Neural progenitor cell (in vitro differentiated cells): ENCODE measurements around the gene NRG2. TPM values are rescaled to one million over a fixed set of nuclear protein-coding genes. Genes with fewer than 3 reads are reported as not detected.

Source experiments
- DNase-seq: peaks from one replicate; pipeline ENCODE4 v3.0.0-alpha.2; 2016; ENCODE audit warnings: low spot score
- H2AFZ ChIP-seq: fragments of 200-600 bp; sonication (generic); replicated peaks from 2 replicates; pipeline ENCODE4 v1.6.1; 2016; ENCODE audit warnings: antibody characterized with exemption
- H3F3A ChIP-seq: fragments of 200-600 bp; sonication (generic); 2 replicates; pipeline ENCODE4 v1.6.1; 2016; ENCODE audit warnings: antibody characterized with exemption, low read depth
- H3K27ac ChIP-seq: fragments of 200-600 bp; sonication (generic); 2 replicates; pipeline ENCODE4 v1.5.1; 2016; ENCODE audit warnings: mild to moderate bottlenecking
- H3K27me3 ChIP-seq: fragments of 200-600 bp; sonication (generic); 2 replicates; pipeline ENCODE4 v1.6.1; 2016; ENCODE audit warnings: mild to moderate bottlenecking, moderate library complexity
- H3K36me3 ChIP-seq: fragments of 200-600 bp; sonication (generic); 2 replicates; pipeline ENCODE4 v1.5.1; 2016
- H3K4me1 ChIP-seq: fragments of 200-600 bp; sonication (generic); 2 replicates; pipeline ENCODE4 v1.6.1; 2016; ENCODE audit warnings: mixed run types
- H3K4me2 ChIP-seq: fragments of 200-600 bp; sonication (generic); 2 replicates; pipeline ENCODE4 v1.6.1; 2016
- H3K4me3 ChIP-seq: fragments of 200-600 bp; sonication (generic); 2 replicates; pipeline ENCODE4 v1.5.1; 2016
- H3K79me2 ChIP-seq: fragments of 200-600 bp; sonication (generic); 2 replicates; pipeline ENCODE4 v1.6.1; 2016; ENCODE audit warnings: low read depth
- H3K9ac ChIP-seq: fragments of 200-600 bp; sonication (generic); 2 replicates; pipeline ENCODE4 v1.6.1; 2016
- H3K9me3 ChIP-seq: fragments of 200-600 bp; sonication (generic); 2 replicates; pipeline ENCODE4 v1.5.1; 2016; ENCODE audit warnings: low read depth
- H4K20me1 ChIP-seq: fragments of 200-600 bp; sonication (generic); 2 replicates; pipeline ENCODE4 v1.6.1; 2016; ENCODE audit warnings: low read depth
- H3K27ac Mint-ChIP-seq: 3 replicates; pipeline ENCODE4 v1.8.0; 2021; ENCODE audit warnings: mixed read lengths
- H3K27me3 Mint-ChIP-seq: 2 replicates; pipeline ENCODE4 v1.8.0; 2022; ENCODE audit warnings: low read depth, mild to moderate bottlenecking, inconsistent platforms, moderate library complexity, mixed read lengths; ENCODE audit not compliant: insufficient read depth
- H3K36me3 Mint-ChIP-seq: 3 replicates; pipeline ENCODE4 v1.8.0; 2021; ENCODE audit warnings: mixed read lengths
- H3K4me1 Mint-ChIP-seq: 3 replicates; pipeline ENCODE4 v1.8.0; 2021; ENCODE audit warnings: mixed read lengths
- H3K4me3 Mint-ChIP-seq: 3 replicates; pipeline ENCODE4 v1.8.0; 2021; ENCODE audit warnings: mild to moderate bottlenecking, moderate library complexity, mixed read lengths
- H3K9me3 Mint-ChIP-seq: 3 replicates; pipeline ENCODE4 v1.8.0; 2020; ENCODE audit warnings: mixed read lengths
- CTCF ChIP-seq: fragments of 200-600 bp; sonication (generic); IDR thresholded peaks from 2 replicates; pipeline ENCODE4 v1.5.1; 2017; ENCODE audit warnings: antibody characterized with exemption, mild to moderate bottlenecking
- EZH2 ChIP-seq: fragments of 200-600 bp; sonication (generic); IDR thresholded peaks from 2 replicates; pipeline ENCODE4 v1.6.1; 2017; ENCODE audit warnings: antibody characterized with exemption, mild to moderate bottlenecking, moderate library complexity
- EZH2phosphoT487 ChIP-seq: fragments of 200-600 bp; sonication (generic); IDR thresholded peaks from 2 replicates; pipeline ENCODE4 v1.6.1; 2017; ENCODE audit warnings: antibody characterized with exemption
- total RNA-seq: library from RNA; depleted of rRNA; stranded (reverse); fragments of >200 nt; gene quantifications from 2 replicates; pipeline ENCODE4 v1.2.3, GENCODE V29; 2015; ENCODE audit warnings: low replicate concordance

The NRG2 gene
- total RNA-seq, 1 donor from 2014 or later = 0.13 TPM

DNA sequence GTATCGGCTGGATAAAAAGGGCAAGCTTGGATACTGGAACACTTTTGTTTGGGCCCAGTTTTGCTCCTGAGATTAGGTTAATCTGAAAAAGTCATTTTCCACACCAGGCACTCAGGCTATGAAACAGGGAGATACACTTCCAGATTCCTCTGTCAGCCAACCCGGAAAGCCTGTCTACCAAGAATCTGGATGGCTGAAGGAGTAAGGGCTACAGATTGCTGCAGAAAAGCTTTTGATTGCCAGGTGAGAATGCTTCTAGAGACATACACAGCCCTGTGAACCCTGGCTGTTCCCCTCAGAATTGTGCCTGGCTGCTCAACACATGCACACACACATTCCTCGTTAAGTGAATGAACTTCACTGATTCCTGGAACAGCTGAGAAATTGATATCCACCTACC lies 133.1 kb downstream of the NRG2 start:
- H4K20me1 ChIP-seq = no peaks in the 10 kb centered on the region
- H3K4me1 Mint-ChIP-seq = peaks cover 5% of the 10 kb centered on the region
- no peak overlapping the region for H3K27ac Mint-ChIP-seq
- no peak for DNase-seq
- H3K9ac ChIP-seq = no peak overlapping the region
- H3F3A ChIP-seq = peaks cover 4% of the 10 kb centered on the region
- H3K4me2 ChIP-seq = no peak overlapping the region
- H3K27me3 Mint-ChIP-seq = peaks cover 15% of the 10 kb centered on the region
- no peak overlapping the region for H3K4me3 ChIP-seq
- H2AFZ ChIP-seq = no peak overlapping the region
- TF ChIP-seq EZH2phosphoT487 = no peak
- TF ChIP-seq EZH2 = no peak
- no peak for TF ChIP-seq CTCF
- no peaks in the 10 kb centered on the region for H3K9me3 Mint-ChIP-seq
- no peaks in the 10 kb centered on the region for H3K79me2 ChIP-seq
- H3K4me3 Mint-ChIP-seq = no peak overlapping the region
- no peaks in the 10 kb centered on the region for H3K36me3 ChIP-seq
- peaks cover 6% of the 10 kb centered on the region for H3K4me1 ChIP-seq
- H3K36me3 Mint-ChIP-seq = no peaks in the 10 kb centered on the region
- H3K27me3 ChIP-seq = peaks cover 34% of the 10 kb centered on the region
- no peaks in the 10 kb centered on the region for H3K9me3 ChIP-seq
- H3K27ac ChIP-seq = no peak overlapping the region

GRCh38 chr5:139908749-139909148 lies 134.3 kb downstream of the NRG2 start:
- Mint-ChIP-seq H3K27ac (no peak overlapping the region), H3K4me1 (peaks cover 6% of the 10 kb centered on the region), H3K27me3 (peaks cover 10% of the 10 kb centered on the region), H3K36me3 (no peaks in the 10 kb centered on the region), H3K9me3 (no peaks in the 10 kb centered on the region), H3K4me3 (no peak overlapping the region)
- H3K9ac ChIP-seq = no peak overlapping the region
- DNase-seq = no peak
- TF ChIP-seq EZH2phosphoT487 (no peak), EZH2 (no peak), CTCF (no peak)
- H3K36me3 ChIP-seq = no peaks in the 10 kb centered on the region
- H2AFZ ChIP-seq = no peak overlapping the region
- peaks cover 5% of the 10 kb centered on the region for H3F3A ChIP-seq
- no peaks in the 10 kb centered on the region for H3K79me2 ChIP-seq
- H3K4me2 ChIP-seq = no peak overlapping the region
- no peaks in the 10 kb centered on the region for H3K9me3 ChIP-seq
- no peak overlapping the region for H3K4me3 ChIP-seq
- H4K20me1 ChIP-seq = peaks cover 1% of the 10 kb centered on the region
- H3K27me3 ChIP-seq = peaks cover 47% of the 10 kb centered on the region
- H3K4me1 ChIP-seq = peaks cover 13% of the 10 kb centered on the region
- no peak overlapping the region for H3K27ac ChIP-seq

DNA sequence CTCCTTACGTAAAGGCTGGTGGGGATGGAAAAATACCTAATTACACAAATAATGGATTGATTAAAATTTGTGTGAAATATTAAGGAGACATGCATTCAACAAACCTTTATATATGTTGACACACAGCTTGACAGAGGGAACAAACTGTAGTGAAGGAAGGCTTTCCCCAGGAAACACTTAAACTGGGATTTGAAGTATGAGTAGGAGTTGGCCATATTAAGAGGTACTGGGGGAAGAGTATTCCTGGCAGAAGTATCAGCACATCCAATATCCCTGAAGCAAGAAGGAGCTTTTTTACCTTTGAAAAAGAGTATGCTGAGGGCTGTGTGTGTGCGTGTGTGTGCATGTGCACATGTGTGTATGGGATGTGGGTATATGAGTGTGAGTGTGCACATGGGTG lies 136.4 kb downstream of the NRG2 start:
- Histone ChIP-seq H3K4me1 (peaks cover 20% of the 10 kb centered on the region), H3K9ac (no peak overlapping the region), H3K4me2 (no peak overlapping the region), H3F3A (peaks cover 5% of the 10 kb centered on the region), H4K20me1 (peaks cover 22% of the 10 kb centered on the region), H3K27ac (no peak overlapping the region), H3K36me3 (no peaks in the 10 kb centered on the region), H3K27me3 (peaks cover 68% of the 10 kb centered on the region), H3K4me3 (no peak overlapping the region), H3K9me3 (no peaks in the 10 kb centered on the region), H2AFZ (no peak overlapping the region), H3K79me2 (no peaks in the 10 kb centered on the region)
- peaks cover 12% of the 10 kb centered on the region for H3K4me1 Mint-ChIP-seq
- DNase-seq = no peak
- no peak for TF ChIP-seq EZH2
- TF ChIP-seq CTCF = no peak
- TF ChIP-seq EZH2phosphoT487 = no peak
- H3K4me3 Mint-ChIP-seq = no peak overlapping the region
- H3K27me3 Mint-ChIP-seq = peaks cover 27% of the 10 kb centered on the region
- peaks cover 2% of the 10 kb centered on the region for H3K9me3 Mint-ChIP-seq
- no peak overlapping the region for H3K27ac Mint-ChIP-seq
- H3K36me3 Mint-ChIP-seq = no peaks in the 10 kb centered on the region
